ENCODE measurements around the gene CCDC91. TPM values are rescaled to one million over a fixed set of nuclear protein-coding genes. Genes with fewer than 3 reads are reported as not detected.

The CCDC91 gene
- total and polyA plus RNA-seq, 2 of the 4 experiments (the other 2 are of a cell fraction): 8.6 to 14.7 TPM

DNA sequence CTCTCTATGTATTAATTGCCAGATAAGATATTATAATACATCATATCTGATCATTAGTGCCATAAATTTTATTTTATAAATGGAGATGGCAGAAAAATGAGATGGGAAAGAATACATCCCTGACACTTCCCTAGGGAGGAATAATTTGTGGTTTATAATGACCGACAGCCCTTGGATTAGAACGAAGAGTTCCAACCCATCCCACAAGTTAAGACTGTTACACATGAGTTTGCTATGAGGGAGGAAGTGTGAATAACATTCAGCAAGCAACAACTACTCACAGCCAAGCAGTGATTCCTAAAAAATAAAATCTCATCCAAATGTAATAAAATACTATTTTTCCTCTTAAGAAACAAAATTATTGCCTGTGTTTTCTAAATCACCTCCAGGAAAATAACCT lies 299.0 kb downstream of the CCDC91 start:
- H2BK20ac ChIP-seq (ENCODE audit: low read depth, low read length): no peak overlapping the region
- no peak overlapping the region for H4K8ac ChIP-seq (ENCODE audit: low read depth in 2 of 2, low read length in 2 of 2)
- no TSS peak for BruUV-seq (replicated peaks)
- intact Hi-C loops (cut with micrococcal nuclease) (no loop called here), in situ Hi-C loops (cut with MboI; ENCODE audit: low sequenced_read_pairs) (no loop called here), dilution Hi-C loops (cut with HindIII; ENCODE audit: low sequenced_read_pairs, unreplicated experiment) (no loop called here)
- no peaks in the 10 kb centered on the region for H3K9me3 ChIP-seq (ENCODE audit: control insufficient read depth, insufficient read depth, low read length)
- H3K9me1 ChIP-seq (ENCODE audit: insufficient read depth, low read length): no peaks in the 10 kb centered on the region
- no peak overlapping the region for H3K4ac ChIP-seq (ENCODE audit: low read depth, low read length)
- no peaks in the 10 kb centered on the region for H3K27me3 ChIP-seq (ENCODE audit: control insufficient read depth, insufficient read depth, low read length)
- H3K4me3 ChIP-seq (ENCODE audit: insufficient read depth, low read depth, low read length): no peak overlapping the region
- H4K91ac ChIP-seq (ENCODE audit: insufficient read depth, low read depth, low read length): no peak overlapping the region
- no peak overlapping the region for H3K9ac ChIP-seq (ENCODE audit: low read depth, low read length)
- WGBS, 2 experiments (ENCODE audit: extremely low coverage in 2 of 2, insufficient read length in 1 of 2): no CpG with 5 or more reads among the region's 2 CpGs
- no peak overlapping the region for H3K4me2 ChIP-seq (ENCODE audit: low read depth, low read length)
- no peak overlapping the region for H2BK15ac ChIP-seq (ENCODE audit: low read depth, low read length)
- no peaks in the 10 kb centered on the region for H3K4me1 ChIP-seq (ENCODE audit: control insufficient read depth, insufficient read depth, low read length)
- no peak overlapping the region for H3K18ac ChIP-seq (ENCODE audit: low read depth, low read length)
- H3K36me3 ChIP-seq (ENCODE audit: control insufficient read depth, insufficient read depth, low read length): no peaks in the 10 kb centered on the region
- ATAC-seq (ENCODE audit: low read depth): no peak
- DNase-seq: peak; percentile 13
- H2BK120ac ChIP-seq (ENCODE audit: low read depth, low read length): no peak overlapping the region
- no peak overlapping the region for H3K23ac ChIP-seq (ENCODE audit: low read depth, low read length)
- H3K56ac ChIP-seq (ENCODE audit: extremely low read depth, insufficient read depth, low read length): no peak overlapping the region
- no peak overlapping the region for H4K5ac ChIP-seq (ENCODE audit: low read depth, low read length)
- TF ChIP-seq MAZ (IDR thresholded peaks at IDR 0.05; ENCODE audit: borderline replicate concordance, low read depth, low read length) (no peak), BHLHE40 (IDR thresholded peaks at IDR 0.05; ENCODE audit: low read depth, low read length) (no peak), CHD1 (IDR thresholded peaks at IDR 0.05; ENCODE audit: low read depth, low read length) (no peak), MAFK (IDR thresholded peaks at IDR 0.05; ENCODE audit: low read depth, low read length) (no peak), FOS (IDR thresholded peaks at IDR 0.05; ENCODE audit: low read depth, low read length) (no peak), POLR2A (IDR thresholded peaks at IDR 0.05; ENCODE audit: low read depth, low read length) (no peak)
- TF ChIP-seq, protein P1, sequence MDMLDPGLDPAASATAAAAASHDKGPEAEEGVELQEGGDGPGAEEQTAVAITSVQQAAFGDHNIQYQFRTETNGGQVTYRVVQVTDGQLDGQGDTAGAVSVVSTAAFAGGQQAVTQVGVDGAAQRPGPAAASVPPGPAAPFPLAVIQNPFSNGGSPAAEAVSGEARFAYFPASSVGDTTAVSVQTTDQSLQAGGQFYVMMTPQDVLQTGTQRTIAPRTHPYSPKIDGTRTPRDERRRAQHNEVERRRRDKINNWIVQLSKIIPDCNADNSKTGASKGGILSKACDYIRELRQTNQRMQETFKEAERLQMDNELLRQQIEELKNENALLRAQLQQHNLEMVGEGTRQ (IDR thresholded peaks at IDR 0.05; ENCODE audit: low read depth, low read length): no peak
- TF ChIP-seq, protein P2, sequence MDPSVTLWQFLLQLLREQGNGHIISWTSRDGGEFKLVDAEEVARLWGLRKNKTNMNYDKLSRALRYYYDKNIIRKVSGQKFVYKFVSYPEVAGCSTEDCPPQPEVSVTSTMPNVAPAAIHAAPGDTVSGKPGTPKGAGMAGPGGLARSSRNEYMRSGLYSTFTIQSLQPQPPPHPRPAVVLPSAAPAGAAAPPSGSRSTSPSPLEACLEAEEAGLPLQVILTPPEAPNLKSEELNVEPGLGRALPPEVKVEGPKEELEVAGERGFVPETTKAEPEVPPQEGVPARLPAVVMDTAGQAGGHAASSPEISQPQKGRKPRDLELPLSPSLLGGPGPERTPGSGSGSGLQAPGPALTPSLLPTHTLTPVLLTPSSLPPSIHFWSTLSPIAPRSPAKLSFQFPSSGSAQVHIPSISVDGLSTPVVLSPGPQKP (IDR thresholded peaks at IDR 0.05; ENCODE audit: borderline replicate concordance, low read depth, low read length): no peak
- H4K20me1 ChIP-seq (ENCODE audit: insufficient read depth, low read length): no peaks in the 10 kb centered on the region
- no peak overlapping the region for H2AFZ ChIP-seq (replicated peaks; ENCODE audit: low read length, poor library complexity)
- POLR2A ChIA-PET (ENCODE audit: unreplicated experiment): no interaction called here
- no peak overlapping the region for H2BK5ac ChIP-seq (ENCODE audit: low read depth, low read length, poor library complexity, severe bottlenecking)
- no peak overlapping the region for H2AK5ac ChIP-seq (ENCODE audit: low read depth, low read length)
- H3K79me1 ChIP-seq (ENCODE audit: low read depth in 1 of 2, low read length in 2 of 2): no peaks in the 10 kb centered on the region
- CTCF ChIA-PET: no interaction called here
- H3K14ac ChIP-seq (replicated peaks; ENCODE audit: low read depth, low read length): no peak overlapping the region
- no peak overlapping the region for H2AK9ac ChIP-seq (replicated peaks; ENCODE audit: low read depth, low read length, poor library complexity)
- no peak overlapping the region for H3K27ac ChIP-seq (ENCODE audit: insufficient read depth, low read length)

Measured in IMR-90 (cell line).